ENCODE data around the gene PSMB10. TPM values are rescaled to one million over a fixed set of nuclear protein-coding genes. Genes with fewer than 3 reads are reported as not detected.

PSMB10 gene
- total RNA-seq, 1 donor from 2014 or later = 218 TPM

GRCh38 chr16:67884684-67885083 lies 52.0 kb downstream of the PSMB10 start, which contains the start of gene NRN1L:
TSS of gene NRN1L (plus strand) at chr16:67884885. CDS start at chr16:67884904, 19 bp downstream.
- Mint-ChIP-seq H3K27ac (no peak within 1 kb of the TSS), H3K4me3 (no peak within 1 kb of the TSS), H3K36me3 (ENCODE audit: low read depth) (peaks cover 29% of the 10 kb centered on the region), H3K9me3 (no peaks in the 10 kb centered on the region), H3K4me1 (ENCODE audit: low read depth) (no peaks in the 10 kb centered on the region), H3K27me3 (ENCODE audit: insufficient read depth) (no peaks in the 10 kb centered on the region)
- intact Hi-C loops (cut with micrococcal nuclease) = no loop called here
- no peak for DNase-seq (ENCODE audit: low spot score)

Other genes with a start within 250 kb of the PSMB10 start
- 19.6 and 20.3 TPM in 2 replicates for gene GFOD2, start 217.5 kb downstream of the PSMB10 start, total RNA-seq
- 23.0 and 25.7 TPM in 2 replicates for gene RANBP10, start 130.3 kb downstream of the PSMB10 start, total RNA-seq
- gene TSNAXIP1, start 130.0 kb downstream of the PSMB10 start, total RNA-seq = 0.52 and 0.83 TPM in 2 replicates
- gene THAP11, start 94.5 kb downstream of the PSMB10 start, total RNA-seq = 43.0 and 49.5 TPM in 2 replicates
- gene NUTF2, start 89.9 kb downstream of the PSMB10 start, total RNA-seq = 183 and 186 TPM in 2 replicates
- gene CENPT, start 89.2 kb downstream of the PSMB10 start, total RNA-seq = 41.6 and 45.0 TPM in 2 replicates
- 115 and 128 TPM in 2 replicates for gene EDC4, start 63.8 kb downstream of the PSMB10 start, total RNA-seq
- gene NRN1L, start 52.0 kb downstream of the PSMB10 start, total RNA-seq = 0.65 and 0.76 TPM in 2 replicates
- 17.8 TPM in 2 replicates for gene PSKH1, start 43.6 kb downstream of the PSMB10 start, total RNA-seq
- 5.5 and 6.9 TPM in 2 replicates for gene CTRL, start 5.0 kb downstream of the PSMB10 start, total RNA-seq
- gene LCAT, start 7.3 kb upstream of the PSMB10 start, total RNA-seq = 12.7 and 20.3 TPM in 2 replicates
- 40.0 and 43.1 TPM in 2 replicates for gene SLC12A4, start 31.8 kb upstream of the PSMB10 start, total RNA-seq
- not detected in 2 replicates for gene DPEP3, start 43.6 kb upstream of the PSMB10 start, total RNA-seq
- 2.4 and 2.6 TPM in 2 replicates for gene DPEP2, start 62.6 kb upstream of the PSMB10 start, total RNA-seq
- not detected in 2 replicates for gene DPEP2NB, start 79.1 kb upstream of the PSMB10 start, total RNA-seq
- 28.2 and 28.4 TPM in 2 replicates for gene DDX28, start 86.4 kb upstream of the PSMB10 start, total RNA-seq
- gene DUS2, start 86.4 kb upstream of the PSMB10 start, total RNA-seq = 34.7 and 37.2 TPM in 2 replicates
- gene NFATC3, start 148.5 kb upstream of the PSMB10 start, total RNA-seq = 152 and 157 TPM in 2 replicates

Measured in activated T-helper 1 cell treated with anti-CD3 and anti-CD28 coated beads, Interleukin-12 subunit alpha, Interleukin-12 subunit beta, Interleukin-2, Interleukin-4 antibody, amounts not matched to agents 30 ng/mL and 10 ng/mL and 1 ng/mL, durations not matched to agents 14 hours and 24 hours and 36 hours (primary cell).